H9 (cell line): ENCODE data around the gene AJUBA. TPM values are rescaled to one million over a fixed set of nuclear protein-coding genes. Genes with fewer than 3 reads are reported as not detected.

Experiments
- DNase-seq: peaks from one replicate; pipeline ENCODE4 v3.0.0-alpha.2; 2017
- H2AFZ ChIP-seq: one replicate; pipeline ENCODE4 v1.6.1; 2013; ENCODE audit warnings: mild to moderate bottlenecking, low read length, control low read depth, moderate library complexity
- H2AK5ac ChIP-seq: 2 replicates; pipeline ENCODE4 v1.6.1; 2013; ENCODE audit warnings: low read length, control low read depth, mixed read lengths; ENCODE audit not compliant: insufficient read length
- H2BK120ac ChIP-seq: one replicate; pipeline ENCODE4 v1.6.1; 2013; ENCODE audit warnings: low read depth, mild to moderate bottlenecking, low read length, control low read depth, inconsistent platforms; ENCODE audit not compliant: poor library complexity, severe bottlenecking
- H2BK12ac ChIP-seq: 2 replicates; pipeline ENCODE4 v1.6.1; 2013; ENCODE audit warnings: low read length, control low read depth, mixed read lengths, low read depth; ENCODE audit not compliant: insufficient read length
- H2BK15ac ChIP-seq: 2 replicates; pipeline ENCODE4 v1.6.1; 2013; ENCODE audit warnings: low read depth, low read length, control low read depth
- H2BK20ac ChIP-seq: one replicate; pipeline ENCODE4 v1.6.1; 2013; ENCODE audit warnings: low read depth, mild to moderate bottlenecking, low read length, control low read depth, inconsistent platforms; ENCODE audit not compliant: poor library complexity, severe bottlenecking
- H2BK5ac ChIP-seq: 2 replicates; pipeline ENCODE4 v1.6.1; 2013; ENCODE audit warnings: low read length, control low read depth, mixed read lengths; ENCODE audit not compliant: insufficient read length
- H3K14ac ChIP-seq: 2 replicates; pipeline ENCODE4 v1.6.1; 2013; ENCODE audit warnings: low read length, control low read depth; ENCODE audit not compliant: insufficient read depth
- H3K18ac ChIP-seq: 2 replicates; pipeline ENCODE4 v1.6.1; 2013; ENCODE audit warnings: low read depth, mild to moderate bottlenecking, mixed read lengths, low read length, control low read depth; ENCODE audit not compliant: insufficient read length
- H3K23ac ChIP-seq: 2 replicates; pipeline ENCODE4 v1.6.1; 2013; ENCODE audit warnings: low read length, control low read depth, mixed read lengths, low read depth; ENCODE audit not compliant: insufficient read length
- H3K23me2 ChIP-seq: 2 replicates; pipeline ENCODE4 v1.6.1; 2013; ENCODE audit warnings: low read depth, mild to moderate bottlenecking, mixed read lengths, low read length, control low read depth; ENCODE audit not compliant: insufficient read length, poor library complexity, severe bottlenecking
- H3K27ac ChIP-seq: 2 replicates; pipeline ENCODE4 v1.5.1; 2013; ENCODE audit warnings: low read length, control low read depth, mixed read lengths, low read depth; ENCODE audit not compliant: insufficient read length
- H3K27me3 ChIP-seq: 2 replicates; pipeline ENCODE4 v1.6.1; 2013; ENCODE audit warnings: low read length, control low read depth, inconsistent platforms; ENCODE audit not compliant: insufficient read depth
- H3K4ac ChIP-seq: 2 replicates; pipeline ENCODE4 v1.6.1; 2013; ENCODE audit warnings: low read depth, mild to moderate bottlenecking, control low read depth, inconsistent platforms, low read length, moderate library complexity
- H3K4me1 ChIP-seq: 2 replicates; pipeline ENCODE4 v1.6.1; 2013; ENCODE audit warnings: low read length, control low read depth, inconsistent platforms; ENCODE audit not compliant: insufficient read depth
- H3K4me2 ChIP-seq: 2 replicates; pipeline ENCODE4 v1.6.1; 2013; ENCODE audit warnings: low read length, control low read depth, mixed read lengths; ENCODE audit not compliant: insufficient read length, insufficient read depth
- H3K56ac ChIP-seq: 2 replicates; pipeline ENCODE4 v1.6.1; 2013; ENCODE audit warnings: low read depth, mild to moderate bottlenecking, mixed read lengths, low read length, control low read depth; ENCODE audit not compliant: insufficient read length
- H3K79me1 ChIP-seq: 2 replicates; pipeline ENCODE4 v1.6.1; 2013; ENCODE audit warnings: low read depth, mild to moderate bottlenecking, moderate library complexity, low read length, control low read depth, inconsistent platforms; ENCODE audit not compliant: insufficient read depth, poor library complexity, severe bottlenecking
- H3K79me2 ChIP-seq: 2 replicates; pipeline ENCODE4 v1.6.1; 2013; ENCODE audit warnings: low read length, control low read depth, inconsistent platforms; ENCODE audit not compliant: insufficient read depth
- H3K9ac ChIP-seq: 2 replicates; pipeline ENCODE4 v1.6.1; 2013; ENCODE audit warnings: low read length, control low read depth, mixed read lengths; ENCODE audit not compliant: insufficient read length; ENCODE audit errors: extremely low read depth
- H3K9me3 ChIP-seq: one replicate; pipeline ENCODE4 v1.6.1; 2013; ENCODE audit warnings: low read depth, low read length, inconsistent platforms; ENCODE audit not compliant: control insufficient read depth
- H3T11ph ChIP-seq: one replicate; pipeline ENCODE4 v1.6.1; 2013; ENCODE audit warnings: mild to moderate bottlenecking, low read length, control low read depth, inconsistent platforms
- H4K20me1 ChIP-seq: one replicate; pipeline ENCODE4 v1.6.1; 2013; ENCODE audit not compliant: control insufficient read depth, insufficient read length, insufficient read depth
- H4K5ac ChIP-seq: 2 replicates; pipeline ENCODE4 v1.6.1; 2013; ENCODE audit warnings: low read depth, mild to moderate bottlenecking, mixed read lengths, low read length, control low read depth; ENCODE audit not compliant: insufficient read length
- H4K8ac ChIP-seq: replicated peaks from 2 replicates; pipeline ENCODE4 v1.6.1; 2013; ENCODE audit warnings: low read length, control low read depth, mixed read lengths, low read depth; ENCODE audit not compliant: insufficient read length
- H4K91ac ChIP-seq: 2 replicates; pipeline ENCODE4 v1.6.1; 2013; ENCODE audit warnings: low read depth, mild to moderate bottlenecking, moderate library complexity, mixed read lengths, low read length, control low read depth; ENCODE audit not compliant: insufficient read length
- H3K27ac Mint-ChIP-seq, 3 experiments: 2 replicates in 2 of 3; 3 replicates in 1 of 3; pipeline ENCODE4 v1.8.0; 2020 to 2021; ENCODE audit warnings: mixed read lengths in 3 of 3, mild to moderate bottlenecking in 1 of 3, moderate library complexity in 1 of 3
- H3K27me3 Mint-ChIP-seq: 2 replicates; pipeline ENCODE4 v1.8.0; 2021; ENCODE audit warnings: low read depth, mild to moderate bottlenecking, moderate library complexity, mixed read lengths
- H3K36me3 Mint-ChIP-seq, 3 experiments: 2 replicates in 2 of 3; 3 replicates in 1 of 3; pipeline ENCODE4 v1.8.0; 2020 to 2021; ENCODE audit warnings: low read depth in 3 of 3, mixed read lengths in 3 of 3; ENCODE audit not compliant: insufficient read depth in 1 of 3
- H3K4me1 Mint-ChIP-seq, 2 experiments: 2 replicates each; pipeline ENCODE4 v1.8.0; 2020; ENCODE audit warnings: mixed read lengths in 2 of 2
- H3K4me3 Mint-ChIP-seq, 2 experiments: 2 replicates in 1 of 2; 3 replicates in 1 of 2; pipeline ENCODE4 v1.8.0; 2020 to 2021; ENCODE audit warnings: mild to moderate bottlenecking in 2 of 2, mixed read lengths in 2 of 2, moderate library complexity in 1 of 2
- H3K9me3 Mint-ChIP-seq, 2 experiments: 2 replicates in 1 of 2; 3 replicates in 1 of 2; pipeline ENCODE4 v1.8.0; 2020; ENCODE audit warnings: mild to moderate bottlenecking in 2 of 2, mixed read lengths in 2 of 2, moderate library complexity in 1 of 2
- CTCF ChIP-seq: fragments of 200-600 bp; sonication (generic); conservative IDR thresholded peaks from 3 replicates; pipeline ENCODE4 v1.8.0; 2021; ENCODE audit warnings: antibody characterized with exemption, mild to moderate bottlenecking
- WGBS: extraction: QIAGEN DNeasy Blood & Tissue Kit; methylation state at CpG from one replicate; pipeline ENCODE4 v1.1.7; 2013; ENCODE audit warnings: missing lambda C conversion rate, low lambda C conversion rate, mixed read lengths; ENCODE audit not compliant: insufficient read length; ENCODE audit errors: extremely low coverage; 5-methylcytosine and 5-hydroxymethylcytosine counted together
- total RNA-seq: library from RNA; stranded (reverse); gene quantifications from 2 replicates; pipeline ENCODE4 v1.2.1, GENCODE V29; 2021

Gene AJUBA
- total RNA-seq, 1 experiment from 2014 or later: 44.9 TPM

DNA sequence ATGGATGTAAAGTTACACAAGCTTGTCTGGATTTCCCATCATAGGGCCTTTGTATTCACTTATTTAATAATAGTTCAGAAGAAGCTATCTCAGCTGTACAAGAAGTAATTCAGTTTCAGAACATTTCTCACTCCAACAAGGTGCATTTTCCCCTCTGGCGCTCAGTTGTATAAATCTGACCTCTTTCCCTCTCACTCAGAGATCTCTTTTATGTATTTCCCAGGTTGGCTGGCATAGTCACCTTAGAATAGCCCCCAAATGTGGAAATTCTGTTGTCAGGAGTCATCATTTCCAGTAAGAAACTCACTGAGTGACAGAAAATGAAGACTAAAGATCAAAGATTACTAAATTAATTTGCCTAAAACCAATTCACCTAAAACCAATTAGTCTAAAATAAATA lies 11.2 kb downstream of the AJUBA start:
- Histone ChIP-seq H3K79me1 (no peaks in the 10 kb centered on the region), H2AFZ (no peak overlapping the region), H2BK20ac (no peak overlapping the region), H3K4me1 (no peaks in the 10 kb centered on the region), H3K27me3 (no peaks in the 10 kb centered on the region), H4K91ac (no peak overlapping the region), H2BK12ac (no peak overlapping the region), H2BK120ac (no peak overlapping the region), H4K5ac (no peak overlapping the region), H3K23me2 (no peaks in the 10 kb centered on the region), H3K4ac (no peak overlapping the region), H3K18ac (no peak overlapping the region), H2BK5ac (no peak overlapping the region), H3K56ac (no peak overlapping the region), H2BK15ac (no peak overlapping the region), H3T11ph (no peak overlapping the region), H4K8ac (no peak overlapping the region), H3K9ac (no peak overlapping the region), H3K27ac (no peak overlapping the region), H3K4me2 (no peak overlapping the region), H3K79me2 (no peaks in the 10 kb centered on the region), H3K23ac (no peak overlapping the region), H3K14ac (no peak overlapping the region), H4K20me1 (no peaks in the 10 kb centered on the region), H3K9me3 (no peaks in the 10 kb centered on the region), H2AK5ac (no peak overlapping the region)
- H3K9me3 Mint-ChIP-seq: no peaks in the 10 kb centered on the region
- H3K36me3 Mint-ChIP-seq: peaks cover 27 to 67% (median 65%) of the 10 kb centered on the region in 3 experiments
- no peak for TF ChIP-seq CTCF
- no CpG with 5 or more reads among the region's 1 CpG for WGBS
- peaks cover 4 to 14% of the 10 kb centered on the region in 2 experiments for H3K4me1 Mint-ChIP-seq
- H3K27ac Mint-ChIP-seq: no peak overlapping the region
- H3K4me3 Mint-ChIP-seq: peak overlapping the region in 1 of 2 experiments; percentile 10; a peak in 1 of 5 replicates
- H3K27me3 Mint-ChIP-seq: no peaks in the 10 kb centered on the region; the same call in none of the 2 replicates
- DNase-seq: no peak
